ENCODE data around the gene FRMD3.

The FRMD3 gene

DNA sequence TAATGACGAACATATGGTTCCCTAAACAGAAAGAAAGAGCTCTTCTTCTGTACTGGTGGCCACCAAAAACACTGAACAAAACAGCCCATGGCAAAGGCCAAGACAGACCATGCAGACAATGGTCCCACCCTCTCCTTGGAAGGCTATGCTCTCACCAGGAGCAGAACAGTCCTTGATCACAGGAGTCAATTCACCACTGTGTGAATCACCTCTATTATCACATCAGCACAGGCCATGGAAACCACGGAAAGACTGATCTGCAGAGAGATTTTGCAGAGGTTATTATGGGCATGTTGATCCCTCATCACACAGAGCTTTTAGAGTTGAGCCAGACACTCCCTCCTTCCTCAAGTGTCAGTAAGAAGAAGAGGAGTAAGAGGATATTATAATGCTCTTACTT, 341.3 kb downstream of the FRMD3 start:
- Mint-ChIP-seq H3K27me3 (ENCODE audit: low read depth) (peaks cover 18% of the 10 kb centered on the region), H3K9me3 (no peaks in the 10 kb centered on the region), H3K4me3 (no peak overlapping the region), H3K36me3 (ENCODE audit: low read depth) (no peaks in the 10 kb centered on the region), H3K27ac (peak overlapping the region in 1 of 3 experiments; percentile 48), H3K4me1 (peaks cover 30% of the 10 kb centered on the region)
- no peak for TF ChIP-seq CTCF (IDR thresholded peaks at IDR 0.05; ENCODE audit: unreplicated experiment in 3 of 3)
